GM12878 (cell line): ENCODE data around the gene NFATC1. TPM values are rescaled to one million over a fixed set of nuclear protein-coding genes. Genes with fewer than 3 reads are reported as not detected.

Source experiments
- ATAC-seq: fragments of 200-7000 bp; cut with Tn5 transposase; 3 replicates; pipeline ENCODE4 v1.9.1; 2020; ENCODE audit warnings: mild to moderate bottlenecking, moderate library complexity
- BruUV-seq: library from RNA; stranded (reverse); fragments of 400-500 nt; replicated peaks from 2 replicates; lab custom pipeline; 2021; lab: Mats Ljungman, UMichigan
- CTCF ChIA-PET: fragments of 300-600 bp; sonication (Branson Sonifier 250); formaldehyde crosslinking; extraction: SDS; loops from one replicate; lab custom pipeline; 2021; ENCODE audit warnings: inconsistent platforms; lab: Yijun Ruan, JAX
- POLR2A ChIA-PET: fragments of 350-600 bp; formaldehyde crosslinking; extraction: SDS; loops from one replicate; lab custom pipeline; 2021; ENCODE audit warnings: inconsistent platforms; lab: Charles Lee
- RAD21 ChIA-PET: fragments of 300-600 bp; sonication (Branson Sonifier 250); formaldehyde crosslinking; loops from one replicate; lab custom pipeline; 2023; ENCODE audit warnings: antibody characterized with exemption; ENCODE audit not compliant: unreplicated experiment; lab: Charles Lee
- SMC1A ChIA-PET: fragments of 300-600 bp; sonication (Branson Sonifier 250); formaldehyde crosslinking; loops from one replicate; lab custom pipeline; 2023; ENCODE audit not compliant: unreplicated experiment, uncharacterized antibody; lab: Charles Lee
- DNase-seq: peaks from one replicate; pipeline ENCODE4 v3.0.0-alpha.2; 2011; ENCODE audit warnings: low read depth, low spot score
- FAIRE-seq: peaks from 3 replicates; lab custom pipeline; 2011; peaks lifted over from hg19 to GRCh38; lab: Jason Lieb, UNC
- H2AFZ ChIP-seq: 2 replicates; pipeline ENCODE4 v1.6.0; 2011; ENCODE audit warnings: low read depth, low read length, control low read depth; ENCODE audit not compliant: control insufficient read depth
- H3K27ac ChIP-seq: 2 replicates; pipeline ENCODE4 v1.5.1; 2011; ENCODE audit warnings: control low read depth; ENCODE audit not compliant: control insufficient read depth, insufficient read depth
- H3K27me3 ChIP-seq, 2 experiments: replicated peaks in 1 of 2; 2 replicates each; pipeline versions ENCODE4 v1.6.0 to v1.6.1; 2011; ENCODE audit warnings: low read length in 1 of 2; ENCODE audit not compliant: control insufficient read depth in 2 of 2, insufficient read depth in 2 of 2
- H3K36me3 ChIP-seq, 2 experiments: 2 replicates each; pipeline ENCODE4 v1.5.1; 2011; ENCODE audit warnings: low read length in 1 of 2; ENCODE audit not compliant: control insufficient read depth in 2 of 2, insufficient read depth in 2 of 2
- H3K4me1 ChIP-seq: 2 replicates; pipeline ENCODE4 v1.6.1; 2011; ENCODE audit warnings: mild to moderate bottlenecking, low read length, moderate library complexity, mixed read lengths; ENCODE audit not compliant: control insufficient read depth, insufficient read depth
- H3K4me2 ChIP-seq: 2 replicates; pipeline ENCODE4 v1.6.0; 2011; ENCODE audit warnings: control low read depth; ENCODE audit not compliant: control insufficient read depth, insufficient read depth
- H3K4me3 ChIP-seq: fragments of 200-600 bp; sonication (generic); 2 replicates; pipeline ENCODE4 v1.5.1; 2016
- H3K79me2 ChIP-seq: 2 replicates; pipeline ENCODE4 v1.6.0; 2011; ENCODE audit warnings: low read length; ENCODE audit not compliant: control insufficient read depth, insufficient read depth
- H3K9ac ChIP-seq: 2 replicates; pipeline ENCODE4 v1.8.0; 2011; ENCODE audit warnings: low read length, control low read depth, mixed read lengths; ENCODE audit not compliant: control insufficient read depth, insufficient read depth
- H3K9me3 ChIP-seq: replicated peaks from 3 replicates; pipeline ENCODE4 v1.5.1; 2011; ENCODE audit warnings: mild to moderate bottlenecking, low read length; ENCODE audit not compliant: control insufficient read depth, insufficient read depth
- H4K20me1 ChIP-seq: 2 replicates; pipeline ENCODE4 v1.6.0; 2011; ENCODE audit not compliant: control insufficient read depth, insufficient read depth
- BHLHE40 ChIP-seq, 2 experiments: fragments of 450-650 bp in 1 of 2; IDR thresholded peaks; 2 replicates each; pipeline ENCODE4 v1.6.1; 2011 to 2017; ENCODE audit warnings: low read depth in 2 of 2, borderline replicate concordance in 1 of 2, improper control_type of control experiment in 1 of 2, low read length in 1 of 2, mild to moderate bottlenecking in 1 of 2
- BMI1 ChIP-seq: fragments of 450-650 bp; IDR thresholded peaks from 2 replicates; pipeline ENCODE4 v1.6.1; 2016; ENCODE audit warnings: mild to moderate bottlenecking, moderate library complexity, borderline replicate concordance
- CHD2 ChIP-seq: IDR thresholded peaks from 2 replicates; pipeline ENCODE4 v1.6.1; 2011; ENCODE audit warnings: low read depth, low read length, improper control_type of control experiment, borderline replicate concordance
- CTCF ChIP-seq, 3 experiments: IDR thresholded peaks in 2 of 3; conservative IDR thresholded peaks in 1 of 3; 2 replicates each; pipeline ENCODE4 v1.5.1; 2011; ENCODE audit warnings: low read depth in 3 of 3, low read length in 3 of 3, mild to moderate bottlenecking in 3 of 3, control low read depth in 2 of 3, moderate library complexity in 2 of 3, inconsistent platforms in 1 of 3, mixed read lengths in 1 of 3; ENCODE audit not compliant: control insufficient read depth in 2 of 3, insufficient read depth in 1 of 3; ENCODE audit errors: extremely low read depth in 1 of 3
- EGR1 ChIP-seq, 2 experiments: IDR thresholded peaks; 1 replicate in 1 of 2; 2 replicates in 1 of 2; pipeline ENCODE4 v1.6.1; 2011 to 2012; ENCODE audit warnings: low read depth in 2 of 2, low read length in 2 of 2, borderline replicate concordance in 1 of 2, mild to moderate bottlenecking in 1 of 2, moderate library complexity in 1 of 2
- ETV6 ChIP-seq, 2 experiments: fragments of 450-650 bp in 1 of 2; IDR thresholded peaks in 1 of 2; conservative IDR thresholded peaks in 1 of 2; 2 replicates each; pipeline ENCODE4 v1.6.1; 2014; ENCODE audit warnings: antibody characterized with exemption in 1 of 2, borderline replicate concordance in 1 of 2, low read depth in 1 of 2, mild to moderate bottlenecking in 1 of 2, moderate library complexity in 1 of 2
- GATAD2B ChIP-seq: fragments of 450-650 bp; conservative IDR thresholded peaks from 2 replicates; pipeline ENCODE4 v1.6.1; 2017; ENCODE audit warnings: low read depth, mild to moderate bottlenecking, moderate library complexity
- HDAC6 ChIP-seq: fragments of 200-600 bp; sonication (generic); IDR thresholded peaks from one replicate; pipeline ENCODE4 v1.8.0; 2017; ENCODE audit warnings: antibody characterized with exemption; ENCODE audit not compliant: unreplicated experiment
- IKZF1 ChIP-seq: fragments of 450-650 bp; conservative IDR thresholded peaks from 2 replicates; pipeline ENCODE4 v1.6.1; 2017; ENCODE audit warnings: antibody characterized with exemption, mild to moderate bottlenecking
- KAT2A ChIP-seq: conservative IDR thresholded peaks from 2 replicates; pipeline ENCODE4 v1.6.1; 2011; ENCODE audit warnings: low read depth, low read length; ENCODE audit not compliant: control insufficient read depth
- LARP7 ChIP-seq: fragments of 450-650 bp; IDR thresholded peaks from 2 replicates; pipeline ENCODE4 v1.6.1; 2017; ENCODE audit warnings: mild to moderate bottlenecking
- MEF2B ChIP-seq: fragments of 450-650 bp; IDR thresholded peaks from 2 replicates; pipeline ENCODE4 v1.6.1; 2018; ENCODE audit warnings: mild to moderate bottlenecking, moderate library complexity; ENCODE audit not compliant: partially characterized antibody, poor library complexity, severe bottlenecking
- MTA2 ChIP-seq: fragments of 450-650 bp; IDR thresholded peaks from 2 replicates; pipeline ENCODE4 v1.6.1; 2016; ENCODE audit warnings: low read depth, mild to moderate bottlenecking, moderate library complexity
- NBN ChIP-seq: fragments of 450-650 bp; IDR thresholded peaks from 2 replicates; pipeline ENCODE4 v1.6.1; 2016
- PML ChIP-seq: IDR thresholded peaks from 2 replicates; pipeline ENCODE4 v1.6.1; 2012; ENCODE audit warnings: low read length, inconsistent platforms
- POLR2A ChIP-seq: IDR thresholded peaks from 2 replicates; pipeline ENCODE4 v1.6.1; 2011; ENCODE audit warnings: low read depth, mild to moderate bottlenecking, low read length
- RAD21 ChIP-seq: IDR thresholded peaks from 2 replicates; pipeline ENCODE4 v1.6.1; 2011; ENCODE audit warnings: mild to moderate bottlenecking, low read depth, low read length, moderate library complexity; ENCODE audit not compliant: insufficient read depth
- SMC3 ChIP-seq: IDR thresholded peaks from 2 replicates; pipeline ENCODE4 v1.6.1; 2011; ENCODE audit warnings: low read length, improper control_type of control experiment, borderline replicate concordance
- WGBS: methylation state at CpG from one replicate; pipeline ENCODE4 v1.1.6; 2016; ENCODE audit warnings: low lambda C conversion rate; ENCODE audit not compliant: insufficient replicate concordance, insufficient coverage; ENCODE audit errors: missing lambda C conversion rate; 5-methylcytosine and 5-hydroxymethylcytosine counted together
- in situ Hi-C: fragments of 300-500 bp; cut with MboI; formaldehyde crosslinking; loops from 9 replicates; pipeline ENCODE4 v1.14.3; 2018; ENCODE audit warnings: mixed read lengths
- intact Hi-C: fragments of 100-400 bp; cut with micrococcal nuclease; formaldehyde crosslinking; loops from one replicate; pipeline ENCODE4 v1.14.2; 2022; ENCODE audit not compliant: unreplicated experiment
- polyA plus RNA-seq, 11 experiments: library from polyadenylated mRNA; depleted of rRNA in 4 of 11; unstranded in 6 of 11; stranded (reverse) in 5 of 11; fragments of >200 nt; fragmentation: Nextera tagmentation in 4 of 11; fragmentation: Illumina TruSeq in 1 of 11; extraction: Ambion mirVana in 4 of 11; extraction: Trizol in 1 of 11; gene quantifications; 1 replicate in 1 of 11; 2 replicates in 10 of 11; pipeline versions ENCODE4 v1.2.1 to v1.2.3, GENCODE V29; 2011 to 2016; ENCODE audit warnings: inconsistent platforms in 2 of 11, missing spikeins in 2 of 11, low read depth in 1 of 11
- total RNA-seq, 4 experiments: library from RNA; depleted of rRNA in 3 of 4; stranded (reverse); fragments of >200 nt in 3 of 4; fragmentation: Illumina TruSeq in 1 of 4; extraction: Trizol in 1 of 4; gene quantifications; 2 replicates each; pipeline versions ENCODE4 v1.2.1 to v1.2.3, GENCODE V29; 2013 to 2021

Gene NFATC1
- total and polyA plus RNA-seq, 10 of the 15 experiments (the other 5 are each of a cell fraction or from before 2014, with no cell fraction given) = 0.84 to 20.8 (median 5.1) TPM

- H3K4me1 ChIP-seq = peaks cover 16% of the 10 kb centered on the region
- CTCF ChIA-PET = interaction anchor here (0.6 to 3.7 kb wide), 14 partner anchors 16 to 247 kb away, joined by 3 to 31 read pairs (median 4); no protein-coding TSS in a partner anchor
- 14% methylated on average over 46 of the region's 68 CpGs for WGBS
- intact Hi-C loops = loop anchor here (5.0 kb wide), 2 partner anchors 71 to 131 kb away; no protein-coding TSS in a partner anchor
- peaks cover 2 to 21% of the 10 kb centered on the region in 2 experiments; a peak in 3 of 4 replicates for H3K27me3 ChIP-seq
- POLR2A ChIA-PET = interaction anchor here (0.6 to 1.5 kb wide), 4 partner anchors 9 to 127 kb away, joined by 3 to 9 read pairs (median 4); no protein-coding TSS in a partner anchor
- H4K20me1 ChIP-seq = no peaks in the 10 kb centered on the region
- H3K36me3 ChIP-seq = no peaks in the 10 kb centered on the region
- FAIRE-seq = no peak
- SMC1A ChIA-PET = interaction anchor here (0.6 to 4.3 kb wide), 11 partner anchors 8 to 591 kb away, joined by 3 to 22 read pairs (median 4); no protein-coding TSS in a partner anchor
- no peaks in the 10 kb centered on the region for H3K9me3 ChIP-seq
- ATAC-seq = peak; percentile 19
- no peak overlapping the region; the same call in 1 of the 2 replicates for H3K9ac ChIP-seq
- H3K79me2 ChIP-seq = no peaks in the 10 kb centered on the region; the same call in 1 of the 2 replicates
- in situ Hi-C loops = loop anchor here (10.0 kb wide), 1 partner anchor 558 kb away; the partner anchor contains the start of gene SLC66A2
- peak overlapping the region; percentile 30; the same call in 1 of the 2 replicates for H3K4me3 ChIP-seq
- no TSS peak for BruUV-seq
- RAD21 ChIA-PET = interaction anchor here (0.6 to 4.4 kb wide), 13 partner anchors 9 to 247 kb away, joined by 3 to 38 read pairs (median 6); no protein-coding TSS in a partner anchor
- TF ChIP-seq HDAC6 (peak; percentile 55), PML (no peak), GATAD2B (0 out of 2 replicates have a peak, but pooled peaks have one; percentile 24), IKZF1 (peak; percentile 15; the same call in 1 of the 2 replicates), CHD2 (no peak), BHLHE40 (IDR thresholded peaks at IDR 0.05; ENCODE audit: borderline replicate concordance in 1 of 2, low read depth in 2 of 2, low read length in 1 of 2) (peak in 1 of 2 experiments; percentile 61; a peak in 2 of 4 replicates), CTCF (IDR thresholded peaks at IDR 0.05 in 2 of 3, conservative IDR thresholded peaks at IDR 0.05 in 1 of 3; ENCODE audit: control insufficient read depth in 2 of 3, extremely low read depth in 1 of 3, insufficient read depth in 1 of 3, low read depth in 3 of 3, low read length in 3 of 3) (peak; percentile 29 to 55 (median 33); a peak in 4 of 6 replicates), RAD21 (peak; percentile 69), EGR1 (IDR thresholded peaks at IDR 0.05; ENCODE audit: borderline replicate concordance in 1 of 2, low read depth in 2 of 2, low read length in 2 of 2) (no peak), SMC3 (peak; percentile 27; the same call in 1 of the 2 replicates), MEF2B (peak; percentile 53), POLR2A (peak; percentile 27), MTA2 (no peak), BMI1 (no peak), ETV6 (conservative IDR thresholded peaks at IDR 0.05 in 1 of 2, IDR thresholded peaks at IDR 0.05 in 1 of 2; ENCODE audit: borderline replicate concordance in 1 of 2, low read depth in 1 of 2) (no peak), NBN (no peak), LARP7 (peak; percentile 27; the same call in 1 of the 2 replicates), KAT2A (no peak)
- TF ChIP-seq, all 136 proteins: peak for 10
- no peak overlapping the region for H3K27ac ChIP-seq
- no peak for DNase-seq
- peak overlapping the region; percentile 75 for H3K4me2 ChIP-seq
- H2AFZ ChIP-seq = no peak overlapping the region; the same call in 1 of the 2 replicates
These were observed 909 bp downstream of the NFATC1 start for GRCh38 chr18:79396431-79397246.
